HEK293T (cell line): Measurements from ENCODE around the gene OR52I2.

Experiments
- CTCF ChIA-PET: fragments of 350-600 bp; formaldehyde crosslinking; extraction: SDS; loops from one replicate; lab custom pipeline; 2021; ENCODE audit warnings: antibody characterized with exemption, inconsistent platforms; lab: Yijun Ruan, JAX
- POLR2A ChIA-PET: fragments of 350-600 bp; formaldehyde crosslinking; extraction: SDS; loops from one replicate; lab custom pipeline; 2020; ENCODE audit warnings: antibody characterized with exemption, inconsistent platforms; lab: Yijun Ruan, JAX
- DNase-seq: peaks from one replicate; pipeline ENCODE4 v3.0.0; 2012; ENCODE audit warnings: mixed read lengths; ENCODE audit errors: extremely low spot score
- ARNT ChIP-seq: fragments of 450-650 bp; IDR thresholded peaks from 2 replicates; pipeline ENCODE4 v1.6.1; 2017; ENCODE audit warnings: mild to moderate bottlenecking
- BHLHE40 ChIP-seq: fragments of 450-650 bp; IDR thresholded peaks from 2 replicates; pipeline ENCODE4 v1.6.1; 2016; ENCODE audit warnings: mild to moderate bottlenecking, moderate library complexity, borderline replicate concordance
- CTBP1 ChIP-seq: fragments of 450-650 bp; IDR thresholded peaks from 2 replicates; pipeline ENCODE4 v1.6.1; 2016; ENCODE audit warnings: borderline replicate concordance
- ELF4 ChIP-seq: fragments of 450-650 bp; IDR thresholded peaks from 2 replicates; pipeline ENCODE4 v1.6.1; 2017; ENCODE audit warnings: antibody characterized with exemption
- FOXA1 ChIP-seq: fragments of 450-650 bp; IDR thresholded peaks from 2 replicates; pipeline ENCODE4 v1.6.1; 2016; ENCODE audit warnings: mild to moderate bottlenecking
- FOXK2 ChIP-seq: fragments of 450-650 bp; IDR thresholded peaks from 2 replicates; pipeline ENCODE4 v1.6.1; 2016; ENCODE audit warnings: mild to moderate bottlenecking
- FOXM1 ChIP-seq: fragments of 450-650 bp; IDR thresholded peaks from 2 replicates; pipeline ENCODE4 v1.6.1; 2017; ENCODE audit warnings: mild to moderate bottlenecking, borderline replicate concordance
- HDGF ChIP-seq: fragments of 450-650 bp; IDR thresholded peaks from 2 replicates; pipeline ENCODE4 v1.6.1; 2017; ENCODE audit warnings: antibody characterized with exemption, borderline replicate concordance
- L3MBTL2 ChIP-seq: fragments of 450-650 bp; conservative IDR thresholded peaks from 2 replicates; pipeline ENCODE4 v1.6.1; 2016; ENCODE audit warnings: mild to moderate bottlenecking
- LEF1 ChIP-seq: fragments of 450-650 bp; IDR thresholded peaks from 2 replicates; pipeline ENCODE4 v1.6.1; 2017; ENCODE audit warnings: mild to moderate bottlenecking, borderline replicate concordance
- NFRKB ChIP-seq: fragments of 450-650 bp; IDR thresholded peaks from 2 replicates; pipeline ENCODE4 v1.6.1; 2016; ENCODE audit warnings: mild to moderate bottlenecking, moderate library complexity
- SP1 ChIP-seq: fragments of 450-650 bp; IDR thresholded peaks from 2 replicates; pipeline ENCODE4 v1.6.1; 2017
- SUZ12 ChIP-seq: fragments of 450-650 bp; IDR thresholded peaks from 2 replicates; pipeline ENCODE4 v1.6.1; 2016; ENCODE audit warnings: mild to moderate bottlenecking
- TARDBP ChIP-seq: fragments of 450-650 bp; IDR thresholded peaks from 2 replicates; pipeline ENCODE4 v1.6.1; 2016
- ZNF384 ChIP-seq: fragments of 450-650 bp; IDR thresholded peaks from 2 replicates; pipeline ENCODE4 v1.6.1; 2016
- TF ChIP-seq, protein P1 (sequence below): fragments of 450-650 bp; IDR thresholded peaks from 2 replicates; pipeline ENCODE4 v1.6.1; 2016

OR52I2 gene

DNA sequence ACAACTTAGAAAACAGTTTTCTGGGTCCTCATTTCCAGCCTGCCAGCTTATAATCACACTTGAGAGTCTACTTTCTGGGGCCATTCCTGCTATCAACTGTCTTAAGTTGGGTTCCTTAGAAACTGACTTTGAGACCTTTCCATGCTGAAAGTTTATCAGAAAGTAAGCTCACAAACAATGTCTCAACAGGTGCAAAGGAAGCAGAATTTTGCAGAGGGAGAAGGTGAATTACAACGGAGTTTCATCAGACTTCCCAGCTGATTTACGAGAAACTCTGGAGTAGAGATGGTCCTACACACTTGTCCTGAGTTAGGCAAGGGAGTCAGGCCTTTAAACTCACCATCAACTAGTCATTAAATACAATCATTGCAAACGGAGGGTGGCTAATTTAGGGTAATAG, 4.7 kb upstream of the OR52I2 start:
- no peak for TF ChIP-seq ARNT
- TF ChIP-seq FOXM1, result no peak
- TF ChIP-seq ZNF384, result no peak
- TF ChIP-seq CTBP1, result no peak
- no peak for TF ChIP-seq L3MBTL2
- no peak for TF ChIP-seq TARDBP
- no peak for TF ChIP-seq ELF4
- no peak for TF ChIP-seq HDGF
- no peak for TF ChIP-seq BHLHE40
- no peak for TF ChIP-seq SUZ12
- no peak for TF ChIP-seq LEF1
- no peak for TF ChIP-seq FOXK2
- no peak for TF ChIP-seq NFRKB
- TF ChIP-seq SP1, result no peak
- TF ChIP-seq, protein P1, sequence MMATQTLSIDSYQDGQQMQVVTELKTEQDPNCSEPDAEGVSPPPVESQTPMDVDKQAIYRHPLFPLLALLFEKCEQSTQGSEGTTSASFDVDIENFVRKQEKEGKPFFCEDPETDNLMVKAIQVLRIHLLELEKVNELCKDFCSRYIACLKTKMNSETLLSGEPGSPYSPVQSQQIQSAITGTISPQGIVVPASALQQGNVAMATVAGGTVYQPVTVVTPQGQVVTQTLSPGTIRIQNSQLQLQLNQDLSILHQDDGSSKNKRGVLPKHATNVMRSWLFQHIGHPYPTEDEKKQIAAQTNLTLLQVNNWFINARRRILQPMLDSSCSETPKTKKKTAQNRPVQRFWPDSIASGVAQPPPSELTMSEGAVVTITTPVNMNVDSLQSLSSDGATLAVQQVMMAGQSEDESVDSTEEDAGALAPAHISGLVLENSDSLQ, result no peak

GRCh38 chr11:4577761-4578160, 3.8 kb upstream of the OR52I2 start:
- TF ChIP-seq FOXK2, result no peak
- TF ChIP-seq HDGF, result no peak
- TF ChIP-seq FOXA1, result no peak
- TF ChIP-seq, protein P1, result no peak
- TF ChIP-seq BHLHE40, result no peak
- no peak for TF ChIP-seq L3MBTL2
- TF ChIP-seq TARDBP, result no peak
- TF ChIP-seq ZNF384, result no peak
- CTCF ChIA-PET, result interaction anchor here (0.6 kb wide), 1 partner anchor 86 kb away, joined by 6 read pairs; no protein-coding TSS in a partner anchor
- DNase-seq, result no peak
- POLR2A ChIA-PET, result no interaction called here

More for the DNA sequence above, 4.7 kb upstream of the OR52I2 start:
- no peak for DNase-seq
- ChIA-PET POLR2A (no interaction called here), CTCF (no interaction called here)

DNA sequence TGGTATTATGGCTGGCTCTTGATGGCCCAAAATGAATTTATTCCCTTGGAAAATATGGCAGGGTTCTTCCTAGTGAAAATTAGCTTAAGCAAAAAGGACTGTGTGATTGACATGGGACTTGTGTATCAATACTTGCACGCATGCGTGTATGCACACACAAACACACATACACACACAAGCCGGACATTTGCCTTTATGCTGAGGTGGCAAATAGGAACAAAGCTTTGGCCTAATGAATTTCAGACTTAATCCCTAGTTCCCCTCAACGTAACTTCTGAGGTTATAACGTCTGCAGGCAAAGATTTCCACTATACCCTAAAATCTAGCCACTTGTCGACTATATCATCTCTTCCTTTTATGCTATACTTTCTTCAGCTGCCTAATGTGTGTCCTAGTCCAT, 2.9 kb upstream of the OR52I2 start:
- ChIA-PET POLR2A (no interaction called here), CTCF (no interaction called here)
- DNase-seq, result no peak
- TF ChIP-seq ELF4, result no peak
- no peak for TF ChIP-seq SP1
- no peak for TF ChIP-seq NFRKB
- TF ChIP-seq TARDBP, result no peak
- no peak for TF ChIP-seq FOXK2
- TF ChIP-seq, protein P1, result no peak
- no peak for TF ChIP-seq L3MBTL2
- TF ChIP-seq CTBP1, result no peak
- no peak for TF ChIP-seq ZNF384
- no peak for TF ChIP-seq SUZ12
- TF ChIP-seq BHLHE40, result no peak
- no peak for TF ChIP-seq HDGF

DNA sequence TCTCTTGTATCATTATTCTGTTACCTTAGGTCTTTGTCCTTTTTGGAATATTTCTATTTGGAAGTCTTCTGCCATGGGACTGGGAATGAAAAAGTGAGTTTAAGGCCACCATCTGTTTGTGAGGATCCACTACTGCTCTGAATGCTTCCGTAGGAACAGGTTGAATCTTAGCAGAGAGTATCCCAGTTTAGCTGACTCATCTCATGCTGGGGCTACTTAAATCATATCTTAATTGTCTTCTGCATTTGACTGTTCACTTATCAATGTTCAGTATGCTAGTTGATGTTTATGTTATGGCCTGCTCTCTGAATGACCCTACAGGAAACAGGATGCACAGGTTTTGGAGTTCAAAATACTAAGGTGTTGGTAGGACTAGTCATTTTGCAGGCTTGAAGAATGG, 1.4 kb upstream of the OR52I2 start:
- CTCF ChIA-PET, result no interaction called here

DNA sequence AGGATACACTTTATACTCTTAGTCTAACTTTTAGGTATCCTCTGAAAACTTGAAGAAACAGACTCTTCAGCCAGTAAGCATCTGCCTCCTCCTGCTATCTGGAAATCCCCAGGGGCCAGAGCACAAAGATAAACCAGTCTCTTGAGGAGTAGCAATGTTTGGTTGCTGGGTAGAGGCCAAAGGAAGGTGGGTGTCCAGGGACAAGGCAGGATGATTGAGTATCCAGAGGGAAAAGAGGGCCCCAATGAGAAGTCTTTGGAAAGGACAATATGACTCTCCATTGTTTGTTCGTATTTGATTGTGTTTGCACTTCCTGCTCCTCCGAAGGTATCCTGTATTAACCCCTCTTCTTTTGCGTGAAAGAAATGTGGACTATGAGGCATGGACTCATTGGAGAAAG, 7.5 kb downstream of the OR52I2 start:
- ChIA-PET CTCF (no interaction called here), POLR2A (no interaction called here)
- TF ChIP-seq SUZ12, result no peak
- TF ChIP-seq NFRKB, result no peak
- no peak for TF ChIP-seq FOXA1
- TF ChIP-seq CTBP1, result no peak
- TF ChIP-seq FOXK2, result no peak
- no peak for TF ChIP-seq FOXM1
- TF ChIP-seq ZNF384, result no peak
- TF ChIP-seq LEF1, result no peak
- TF ChIP-seq, protein P1, result no peak
- TF ChIP-seq ELF4, result no peak
- no peak for DNase-seq

More for the DNA sequence above, 1.4 kb upstream of the OR52I2 start:
- TF ChIP-seq NFRKB (no peak), HDGF (no peak), ARNT (no peak), ZNF384 (no peak), FOXA1 (no peak), LEF1 (no peak), SP1 (no peak), SUZ12 (no peak), BHLHE40 (no peak), FOXM1 (no peak), FOXK2 (no peak), TARDBP (no peak), CTBP1 (no peak)
- TF ChIP-seq, protein P1, result no peak
- POLR2A ChIA-PET, result no interaction called here
- DNase-seq, result no peak

- ChIA-PET CTCF (no interaction called here), POLR2A (no interaction called here)
- TF ChIP-seq FOXK2, result no peak
- no peak for TF ChIP-seq ARNT
- no peak for TF ChIP-seq NFRKB
- TF ChIP-seq SUZ12, result no peak
- TF ChIP-seq FOXA1, result no peak
- no peak for TF ChIP-seq L3MBTL2
- no peak for TF ChIP-seq TARDBP
- TF ChIP-seq ZNF384, result no peak
- TF ChIP-seq, protein P1, result no peak
- DNase-seq, result no peak
Observed at GRCh38 chr11:4593739-4594138, 12.2 kb downstream of the OR52I2 start, which contains the start of gene OR52I1. OR52I1 (plus strand) TSS chr11:4594039; CDS start chr11:4594039, 0 bp downstream.
